ENCODE results near the gene USP4.
"Not testable (repeated sequence)": the region's sequence is repeated elsewhere in the genome, so short reads cannot be mapped to it uniquely, and the experiment has no call there.

The USP4 gene

GRCh38 chr3:49351521-49352011 lies 11.7 kb upstream of the USP4 start:
- peak overlapping the region; percentile 49 for H3K27ac ChIP-seq (ENCODE audit: low read depth, low read length, severe bottlenecking)
- peaks cover 13% of the 10 kb centered on the region for H3K4me1 ChIP-seq (ENCODE audit: control insufficient read depth, insufficient read depth, low read length, poor library complexity, severe bottlenecking)
- no peaks in the 10 kb centered on the region for H3K9me3 ChIP-seq (ENCODE audit: control insufficient read depth, low read length)
- H3K4me3 ChIP-seq (ENCODE audit: extremely low read depth, insufficient read depth, low read length, poor library complexity, severe bottlenecking): no peak overlapping the region
- WGBS, 2 experiments (ENCODE audit: insufficient coverage in 2 of 2): 100% methylated on average over 1 of the region's 1 CpG
- H3K36me3 ChIP-seq (ENCODE audit: control insufficient read depth, insufficient read depth, low read length): peaks cover 20% of the 10 kb centered on the region

- Histone ChIP-seq H3K36me3 (ENCODE audit: control insufficient read depth, insufficient read depth, low read length) (peaks cover under 1% of the 10 kb centered on the region), H3K27ac (ENCODE audit: low read depth, low read length, severe bottlenecking) (peak overlapping the region; percentile 23), H3K4me3 (ENCODE audit: extremely low read depth, insufficient read depth, low read length, poor library complexity, severe bottlenecking) (no peak overlapping the region), H3K9me3 (ENCODE audit: control insufficient read depth, low read length) (no peaks in the 10 kb centered on the region), H3K4me1 (ENCODE audit: control insufficient read depth, insufficient read depth, low read length, poor library complexity, severe bottlenecking) (peaks cover 20% of the 10 kb centered on the region)
- WGBS, 2 experiments (ENCODE audit: insufficient coverage in 2 of 2): 79 to 83% methylated on average over 2 to 3 of the region's 3 CpGs
Observed at GRCh38 chr3:49349348-49350114, 9.7 kb upstream of the USP4 start.

- H3K9me3 ChIP-seq (ENCODE audit: control insufficient read depth, low read length); H3K36me3 ChIP-seq (ENCODE audit: control insufficient read depth, insufficient read depth, low read length); H3K4me3 ChIP-seq (ENCODE audit: extremely low read depth, insufficient read depth, low read length, poor library complexity, severe bottlenecking); H3K27ac ChIP-seq (ENCODE audit: low read depth, low read length, severe bottlenecking): not testable (repeated sequence)
- 72 to 78% methylated on average over 1 to 4 of the region's 12 CpGs for WGBS, 2 experiments (ENCODE audit: insufficient coverage in 2 of 2)
- peaks cover 20% of the 10 kb centered on the region for H3K4me1 ChIP-seq (ENCODE audit: control insufficient read depth, insufficient read depth, low read length, poor library complexity, severe bottlenecking)
Observed at GRCh38 chr3:49348361-49348760, 8.5 kb upstream of the USP4 start.

- Histone ChIP-seq H3K36me3 (ENCODE audit: control insufficient read depth, insufficient read depth, low read length) (no peaks in the 10 kb centered on the region), H3K9me3 (ENCODE audit: control insufficient read depth, low read length) (no peaks in the 10 kb centered on the region), H3K27ac (ENCODE audit: low read depth, low read length, severe bottlenecking) (no peak overlapping the region), H3K4me3 (ENCODE audit: extremely low read depth, insufficient read depth, low read length, poor library complexity, severe bottlenecking) (no peak overlapping the region), H3K4me1 (ENCODE audit: control insufficient read depth, insufficient read depth, low read length, poor library complexity, severe bottlenecking) (peaks cover 13% of the 10 kb centered on the region)
- WGBS, 2 experiments (ENCODE audit: insufficient coverage in 2 of 2): 94 to 100% methylated on average over 3 to 4 of the region's 6 CpGs
Observed at GRCh38 chr3:49346797-49347251, 7.0 kb upstream of the USP4 start.

GRCh38 chr3:49343163-49343562 lies 3.3 kb upstream of the USP4 start:
- Histone ChIP-seq H3K9me3 (ENCODE audit: control insufficient read depth, low read length) (no peaks in the 10 kb centered on the region), H3K4me3 (ENCODE audit: extremely low read depth, insufficient read depth, low read length, poor library complexity, severe bottlenecking) (no peak overlapping the region), H3K4me1 (ENCODE audit: control insufficient read depth, insufficient read depth, low read length, poor library complexity, severe bottlenecking) (peaks cover 13% of the 10 kb centered on the region), H3K36me3 (ENCODE audit: control insufficient read depth, insufficient read depth, low read length) (no peaks in the 10 kb centered on the region), H3K27ac (ENCODE audit: low read depth, low read length, severe bottlenecking) (no peak overlapping the region)
- 94 to 100% methylated on average over 2 to 3 of the region's 3 CpGs for WGBS, 2 experiments (ENCODE audit: insufficient coverage in 2 of 2)

- H3K36me3 ChIP-seq (ENCODE audit: control insufficient read depth, insufficient read depth, low read length): peaks cover 6% of the 10 kb centered on the region
- no peak overlapping the region for H3K4me3 ChIP-seq (ENCODE audit: extremely low read depth, insufficient read depth, low read length, poor library complexity, severe bottlenecking)
- H3K9me3 ChIP-seq (ENCODE audit: control insufficient read depth, low read length): no peaks in the 10 kb centered on the region
- 96 to 100% methylated on average over 2 of the region's 6 CpGs for WGBS, 2 experiments (ENCODE audit: insufficient coverage in 2 of 2)
- H3K27ac ChIP-seq (ENCODE audit: low read depth, low read length, severe bottlenecking): no peak overlapping the region
- H3K4me1 ChIP-seq (ENCODE audit: control insufficient read depth, insufficient read depth, low read length, poor library complexity, severe bottlenecking): peaks cover 13% of the 10 kb centered on the region
Observed at GRCh38 chr3:49341996-49342395, 2.1 kb upstream of the USP4 start.

- 8 to 9% methylated on average over 10 to 12 of the region's 17 CpGs for WGBS, 2 experiments (ENCODE audit: insufficient coverage in 2 of 2)
- Histone ChIP-seq H3K9me3 (ENCODE audit: control insufficient read depth, low read length) (no peaks in the 10 kb centered on the region), H3K27ac (ENCODE audit: low read depth, low read length, severe bottlenecking) (peak overlapping the region; percentile 78), H3K36me3 (ENCODE audit: control insufficient read depth, insufficient read depth, low read length) (peaks cover 26% of the 10 kb centered on the region), H3K4me1 (ENCODE audit: control insufficient read depth, insufficient read depth, low read length, poor library complexity, severe bottlenecking) (peaks cover 7% of the 10 kb centered on the region), H3K4me3 (ENCODE audit: extremely low read depth, insufficient read depth, low read length, poor library complexity, severe bottlenecking) (peak overlapping the region; percentile 66)
Observed at GRCh38 chr3:49339581-49339940, 292 bp downstream of the USP4 start.

- Histone ChIP-seq H3K27ac (ENCODE audit: low read depth, low read length, severe bottlenecking) (no peak overlapping the region), H3K9me3 (ENCODE audit: control insufficient read depth, low read length) (no peaks in the 10 kb centered on the region), H3K4me1 (ENCODE audit: control insufficient read depth, insufficient read depth, low read length, poor library complexity, severe bottlenecking) (no peaks in the 10 kb centered on the region), H3K4me3 (ENCODE audit: extremely low read depth, insufficient read depth, low read length, poor library complexity, severe bottlenecking) (no peak overlapping the region), H3K36me3 (ENCODE audit: control insufficient read depth, insufficient read depth, low read length) (peaks cover 77% of the 10 kb centered on the region)
- 90 to 100% methylated on average over 1 to 2 of the region's 5 CpGs for WGBS, 2 experiments (ENCODE audit: insufficient coverage in 2 of 2)
Observed at GRCh38 chr3:49333916-49334633, 5.8 kb downstream of the USP4 start.

- H3K4me1 ChIP-seq (ENCODE audit: control insufficient read depth, insufficient read depth, low read length, poor library complexity, severe bottlenecking): no peaks in the 10 kb centered on the region
- H3K36me3 ChIP-seq (ENCODE audit: control insufficient read depth, insufficient read depth, low read length): peaks cover 81% of the 10 kb centered on the region
- 93% methylated on average over 2 of the region's 3 CpGs; no CpG with 5 or more reads in 1 of the 2 experiments for WGBS, 2 experiments (ENCODE audit: insufficient coverage in 2 of 2)
- no peak overlapping the region for H3K27ac ChIP-seq (ENCODE audit: low read depth, low read length, severe bottlenecking)
- no peak overlapping the region for H3K4me3 ChIP-seq (ENCODE audit: extremely low read depth, insufficient read depth, low read length, poor library complexity, severe bottlenecking)
- no peaks in the 10 kb centered on the region for H3K9me3 ChIP-seq (ENCODE audit: control insufficient read depth, low read length)
Observed at GRCh38 chr3:49333091-49333490, 6.8 kb downstream of the USP4 start.

GRCh38 chr3:49329186-49329585 lies 10.7 kb downstream of the USP4 start:
- 80 to 90% methylated on average over 2 to 3 of the region's 4 CpGs for WGBS, 2 experiments (ENCODE audit: insufficient coverage in 2 of 2)
- peaks cover 88% of the 10 kb centered on the region for H3K36me3 ChIP-seq (ENCODE audit: control insufficient read depth, insufficient read depth, low read length)

GRCh38 chr3:49328350-49328749 lies 11.5 kb downstream of the USP4 start:
- peaks cover 88% of the 10 kb centered on the region for H3K36me3 ChIP-seq (ENCODE audit: control insufficient read depth, insufficient read depth, low read length)
- H3K9me3 ChIP-seq (ENCODE audit: control insufficient read depth, low read length); H3K4me1 ChIP-seq (ENCODE audit: control insufficient read depth, insufficient read depth, low read length, poor library complexity, severe bottlenecking); H3K27ac ChIP-seq (ENCODE audit: low read depth, low read length, severe bottlenecking); H3K4me3 ChIP-seq (ENCODE audit: extremely low read depth, insufficient read depth, low read length, poor library complexity, severe bottlenecking): not testable (repeated sequence)
- 90 to 100% methylated on average over 2 of the region's 2 CpGs for WGBS, 2 experiments (ENCODE audit: insufficient coverage in 2 of 2)

More at GRCh38 chr3:49329186-49329585, 10.7 kb downstream of the USP4 start:
- Histone ChIP-seq H3K4me3 (ENCODE audit: extremely low read depth, insufficient read depth, low read length, poor library complexity, severe bottlenecking) (no peak overlapping the region), H3K27ac (ENCODE audit: low read depth, low read length, severe bottlenecking) (no peak overlapping the region), H3K9me3 (ENCODE audit: control insufficient read depth, low read length) (no peaks in the 10 kb centered on the region), H3K4me1 (ENCODE audit: control insufficient read depth, insufficient read depth, low read length, poor library complexity, severe bottlenecking) (no peaks in the 10 kb centered on the region)

All from mesodermal cell (in vitro differentiated cells).